COR-L47 (cell line): Measurements from ENCODE around the gene UPF2.
A peak's percentile ranks its signal among the peaks of the same experiment; 100 is the strongest.
"Not testable (repeated sequence)": the region's sequence is repeated elsewhere in the genome, so short reads cannot be mapped to it uniquely, and the experiment has no call there.

Source experiments
- DNase-seq: peaks from one replicate; lab custom pipeline; 2025; lab: John Stamatoyannopoulos, UW

Gene UPF2

GRCh38 chr10:12042409-12042796 lies 206 bp downstream of the UPF2 start:
- DNase-seq, result no peak

GRCh38 chr10:12041766-12042408 lies 722 bp downstream of the UPF2 start:
- DNase-seq, result no peak

- DNase-seq, result no peak
These were observed 6.4 kb downstream of the UPF2 start for GRCh38 chr10:12036073-12036655.

- no peak for DNase-seq
These were observed 11.2 kb downstream of the UPF2 start for GRCh38 chr10:12031404-12031803.

GRCh38 chr10:12027539-12027938 lies 15.1 kb downstream of the UPF2 start:
- DNase-seq, result no peak

GRCh38 chr10:12025591-12025990 lies 17.0 kb downstream of the UPF2 start:
- no peak for DNase-seq

GRCh38 chr10:12022580-12023257 lies 19.9 kb downstream of the UPF2 start:
- DNase-seq, result no peak

GRCh38 chr10:12020574-12020973 lies 22.0 kb downstream of the UPF2 start:
- no peak for DNase-seq

- DNase-seq, result no peak
These were observed 23.2 kb downstream of the UPF2 start for GRCh38 chr10:12019283-12019971.

GRCh38 chr10:12018438-12019282 lies 23.9 kb downstream of the UPF2 start:
- DNase-seq, result no peak

- no peak for DNase-seq
These were observed 28.7 kb downstream of the UPF2 start for GRCh38 chr10:12013926-12014325.

GRCh38 chr10:12013391-12013790 lies 29.2 kb downstream of the UPF2 start:
- not testable (repeated sequence) for DNase-seq

- DNase-seq, result no peak
These were observed 32.3 kb downstream of the UPF2 start for GRCh38 chr10:12010353-12010752.

- not testable (repeated sequence) for DNase-seq
These were observed 33.8 kb downstream of the UPF2 start for GRCh38 chr10:12008842-12009241.

- DNase-seq, result no peak
These were observed 35.9 kb downstream of the UPF2 start for GRCh38 chr10:12006671-12007070.

GRCh38 chr10:11993834-11994468 lies 48.7 kb downstream of the UPF2 start:
- DNase-seq, result no peak

GRCh38 chr10:11988924-11989323 lies 53.7 kb downstream of the UPF2 start:
- no peak for DNase-seq

- peak; percentile 7 for DNase-seq
These were observed 55.9 kb downstream of the UPF2 start for GRCh38 chr10:11986593-11987216.

GRCh38 chr10:11982253-11982652 lies 60.4 kb downstream of the UPF2 start:
- DNase-seq, result no peak

- no peak for DNase-seq
These were observed 66.8 kb downstream of the UPF2 start for GRCh38 chr10:11975795-11976194.

- not testable (repeated sequence) for DNase-seq
These were observed 70.1 kb downstream of the UPF2 start for GRCh38 chr10:11972523-11972922.
